ENCODE results near the gene EBF3. TPM values are rescaled to one million over a fixed set of nuclear protein-coding genes. Genes with fewer than 3 reads are reported as not detected.

The EBF3 gene
- total RNA-seq, 1 experiment from 2014 or later: 0.22 TPM

GRCh38 chr10:129850316-129850715, 113.8 kb downstream of the EBF3 start:
- WGBS (ENCODE audit: extremely low coverage, insufficient read length, low lambda C conversion rate): no CpG with 5 or more reads among the region's 10 CpGs

More at GRCh38 chr10:129850316-129850715, 113.8 kb downstream of the EBF3 start:
- Histone ChIP-seq H3K79me1 (ENCODE audit: insufficient read depth, low read depth, low read length, poor library complexity, severe bottlenecking) (no peaks in the 10 kb centered on the region), H2BK120ac (ENCODE audit: low read depth, low read length, poor library complexity, severe bottlenecking) (no peak overlapping the region), H3K4me1 (ENCODE audit: insufficient read depth, low read length) (no peaks in the 10 kb centered on the region), H4K91ac (ENCODE audit: insufficient read length, low read depth, low read length) (no peak overlapping the region), H3K79me2 (ENCODE audit: insufficient read depth, low read length) (no peaks in the 10 kb centered on the region), H3K23ac (ENCODE audit: insufficient read length, low read depth, low read length) (no peak overlapping the region), H2AK5ac (ENCODE audit: insufficient read length, low read length) (no peak overlapping the region), H3K27ac (ENCODE audit: insufficient read length, low read depth, low read length) (no peak overlapping the region), H2BK12ac (ENCODE audit: insufficient read length, low read depth, low read length) (no peak overlapping the region), H4K20me1 (ENCODE audit: control insufficient read depth, insufficient read depth, insufficient read length) (no peaks in the 10 kb centered on the region), H3K14ac (ENCODE audit: insufficient read depth, low read length) (no peak overlapping the region), H3K4me2 (ENCODE audit: insufficient read depth, insufficient read length, low read length) (no peak overlapping the region), H3K27me3 (ENCODE audit: insufficient read depth, low read length) (no peaks in the 10 kb centered on the region), H3K9ac (ENCODE audit: extremely low read depth, insufficient read length, low read length) (no peak overlapping the region), H3K9me3 (ENCODE audit: control insufficient read depth, low read depth, low read length) (no peaks in the 10 kb centered on the region), H3K56ac (ENCODE audit: insufficient read length, low read depth, low read length) (no peak overlapping the region), H2AFZ (ENCODE audit: low read length) (no peak overlapping the region), H3K18ac (ENCODE audit: insufficient read length, low read depth, low read length) (no peak overlapping the region), H2BK20ac (ENCODE audit: low read depth, low read length, poor library complexity, severe bottlenecking) (no peak overlapping the region), H3K23me2 (ENCODE audit: insufficient read length, low read depth, low read length, poor library complexity, severe bottlenecking) (no peaks in the 10 kb centered on the region), H3K4ac (ENCODE audit: low read depth, low read length) (no peak overlapping the region), H2BK15ac (ENCODE audit: low read depth, low read length) (no peak overlapping the region), H2BK5ac (ENCODE audit: insufficient read length, low read length) (no peak overlapping the region), H4K8ac (replicated peaks; ENCODE audit: insufficient read length, low read depth, low read length) (no peak overlapping the region), H4K5ac (ENCODE audit: insufficient read length, low read depth, low read length) (no peak overlapping the region), H3T11ph (ENCODE audit: low read length) (no peak overlapping the region)
- Mint-ChIP-seq H3K27me3 (ENCODE audit: low read depth) (no peaks in the 10 kb centered on the region), H3K9me3 (no peaks in the 10 kb centered on the region), H3K4me1 (peaks cover 14 to 30% of the 10 kb centered on the region in 2 experiments), H3K27ac (no peak overlapping the region), H3K4me3 (no peak overlapping the region), H3K36me3 (ENCODE audit: insufficient read depth in 1 of 3, low read depth in 3 of 3) (no peaks in the 10 kb centered on the region)
- DNase-seq: peak; percentile 19
- TF ChIP-seq CTCF (conservative IDR thresholded peaks at IDR 0.05): no peak
